ENCODE results near the gene CDC42BPA. TPM values are rescaled to one million over a fixed set of nuclear protein-coding genes. Genes with fewer than 3 reads are reported as not detected.
"Not testable (repeated sequence)": the region's sequence is repeated elsewhere in the genome, so short reads cannot be mapped to it uniquely, and the experiment has no call there.

CDC42BPA gene
- total and polyA plus RNA-seq, 3 experiments from 2014 or later, result 0.42 to 0.72 (median 0.44) TPM

DNA sequence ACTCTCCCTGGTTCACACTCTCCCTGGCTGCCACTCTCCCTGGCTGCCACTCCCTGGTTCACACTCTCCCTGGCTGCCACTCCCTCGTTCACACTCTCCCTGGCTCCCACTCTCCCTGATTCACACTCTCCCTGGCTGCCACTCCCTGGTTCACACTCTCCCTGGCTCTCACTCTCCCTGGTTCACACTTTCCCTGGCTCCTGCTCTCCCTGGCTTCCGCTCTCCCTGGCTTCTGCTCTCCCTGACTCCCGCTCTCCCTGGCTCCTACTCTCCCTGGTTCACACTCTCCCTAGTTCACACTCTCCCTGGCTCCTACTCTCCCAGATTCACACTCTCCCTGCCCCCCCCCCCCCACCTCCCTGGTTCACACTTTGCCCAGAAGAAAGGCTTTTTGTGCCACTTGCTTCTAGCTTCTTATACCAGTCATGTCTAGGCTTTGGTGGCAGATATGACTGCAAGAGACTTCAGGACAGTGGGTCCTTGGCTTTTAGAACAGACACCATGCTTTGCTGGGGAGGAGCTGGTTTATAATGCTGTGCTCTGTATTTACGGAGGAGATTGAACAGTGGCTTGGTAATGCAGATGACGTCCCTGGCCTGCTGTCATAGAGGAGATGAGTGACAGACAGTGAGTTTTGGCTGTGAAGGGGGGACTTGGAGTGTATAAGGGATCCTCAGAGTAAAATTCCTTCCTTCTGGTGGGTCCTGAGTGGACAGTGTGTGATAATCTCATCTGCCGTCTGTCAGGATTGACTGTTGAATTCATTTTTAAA is 361.2 kb downstream of the CDC42BPA start:
- H3K27ac Mint-ChIP-seq, result peak overlapping the region in 1 of 8 donors; percentile 25

GRCh38 chr1:226955857-226956256 is 362.4 kb downstream of the CDC42BPA start:
- H3K9me3 Mint-ChIP-seq; H3K4me1 ChIP-seq (ENCODE audit: insufficient read depth, low read length); H3K4me3 ChIP-seq (ENCODE audit: low read length); DNase-seq; H3K27me3 Mint-ChIP-seq; POLR2A ChIA-PET; H3K36me3 ChIP-seq (ENCODE audit: insufficient read depth, low read length); H3K9me3 ChIP-seq (ENCODE audit: low read length); CTCF ChIA-PET; H3K4me3 Mint-ChIP-seq; H3K27me3 ChIP-seq (ENCODE audit: insufficient read depth, low read length, poor library complexity, severe bottlenecking); H3K27ac ChIP-seq (ENCODE audit: low read depth, low read length); H3K27ac Mint-ChIP-seq: not testable (repeated sequence)
- Mint-ChIP-seq H3K36me3 (peaks cover 3 to 11% (median 8%) of the 10 kb centered on the region in 3 donors), H3K4me1 (peaks cover 34 to 57% (median 44%) of the 10 kb centered on the region in 3 donors)

More for the DNA sequence above, 361.2 kb downstream of the CDC42BPA start:
- H3K27ac ChIP-seq (ENCODE audit: low read depth, low read length), result no peak overlapping the region
- no peaks in the 10 kb centered on the region for H3K4me1 ChIP-seq (ENCODE audit: insufficient read depth, low read length)
- Mint-ChIP-seq H3K27me3 (no peaks in the 10 kb centered on the region), H3K4me3 (peak overlapping the region in 1 of 7 donors; percentile 59), H3K4me1 (peaks cover 33 to 50% (median 40%) of the 10 kb centered on the region in 3 donors), H3K36me3 (peaks cover 3 to 15% (median 11%) of the 10 kb centered on the region in 3 donors), H3K9me3 (no peaks in the 10 kb centered on the region)
- H3K4me3 ChIP-seq (ENCODE audit: low read length), result no peak overlapping the region
- ChIA-PET CTCF (no interaction called here), POLR2A (no interaction called here)
- no peak for DNase-seq
- no peaks in the 10 kb centered on the region for H3K36me3 ChIP-seq (ENCODE audit: insufficient read depth, low read length)
- H3K9me3 ChIP-seq (ENCODE audit: low read length), result no peaks in the 10 kb centered on the region
- no peaks in the 10 kb centered on the region for H3K27me3 ChIP-seq (ENCODE audit: insufficient read depth, low read length, poor library complexity, severe bottlenecking)

GRCh38 chr1:226954777-226955176 is 363.5 kb downstream of the CDC42BPA start:
- H3K9me3 ChIP-seq (ENCODE audit: low read length), result no peaks in the 10 kb centered on the region
- DNase-seq, result no peak
- H3K27ac ChIP-seq (ENCODE audit: low read depth, low read length), result no peak overlapping the region
- H3K27ac Mint-ChIP-seq, result peak overlapping the region in 1 of 8 donors; percentile 8
- no peak overlapping the region for H3K4me3 ChIP-seq (ENCODE audit: low read length)
- POLR2A ChIA-PET, result no interaction called here
- H3K4me1 Mint-ChIP-seq, result peaks cover 35 to 54% (median 51%) of the 10 kb centered on the region in 3 donors
- no peaks in the 10 kb centered on the region for H3K9me3 Mint-ChIP-seq
- no peaks in the 10 kb centered on the region for H3K27me3 ChIP-seq (ENCODE audit: insufficient read depth, low read length, poor library complexity, severe bottlenecking)
- H3K27me3 Mint-ChIP-seq, result peaks cover 0 to 1% of the 10 kb centered on the region in 2 donors
- CTCF ChIA-PET, result no interaction called here
- no peaks in the 10 kb centered on the region for H3K36me3 ChIP-seq (ENCODE audit: insufficient read depth, low read length)
- no peaks in the 10 kb centered on the region for H3K4me1 ChIP-seq (ENCODE audit: insufficient read depth, low read length)
- peak overlapping the region in 1 of 7 donors; percentile 42 for H3K4me3 Mint-ChIP-seq
- peaks cover 3 to 11% (median 10%) of the 10 kb centered on the region in 3 donors for H3K36me3 Mint-ChIP-seq

DNA sequence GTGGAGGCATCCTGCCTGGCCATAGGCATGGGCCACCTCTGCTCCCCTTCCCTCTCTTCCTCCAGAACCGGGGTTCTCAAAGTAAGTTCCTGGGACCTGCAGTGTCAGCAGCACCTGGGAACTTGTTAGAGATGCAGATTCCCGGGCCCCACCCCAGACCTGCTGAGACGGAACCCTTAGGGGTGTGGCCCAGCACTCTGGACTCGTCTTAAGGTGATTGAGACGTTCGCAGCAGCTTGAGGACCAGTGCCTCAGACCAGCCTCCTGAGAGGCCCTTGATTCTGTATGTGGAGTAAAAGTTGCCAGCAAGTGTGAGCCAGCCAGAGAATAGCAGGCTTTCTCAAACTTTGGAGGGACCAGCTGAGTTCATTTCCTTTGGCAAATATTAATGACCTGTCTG is 364.0 kb downstream of the CDC42BPA start:
- Histone ChIP-seq H3K4me3 (ENCODE audit: low read length) (no peak overlapping the region), H3K27me3 (ENCODE audit: insufficient read depth, low read length, poor library complexity, severe bottlenecking) (no peaks in the 10 kb centered on the region), H3K4me1 (ENCODE audit: insufficient read depth, low read length) (no peaks in the 10 kb centered on the region), H3K27ac (ENCODE audit: low read depth, low read length) (no peak overlapping the region), H3K36me3 (ENCODE audit: insufficient read depth, low read length) (no peaks in the 10 kb centered on the region), H3K9me3 (ENCODE audit: low read length) (no peaks in the 10 kb centered on the region)
- no peak for DNase-seq
- Mint-ChIP-seq H3K27me3 (peaks cover 0 to 1% of the 10 kb centered on the region in 2 donors), H3K36me3 (peaks cover 3 to 11% (median 10%) of the 10 kb centered on the region in 3 donors), H3K9me3 (no peaks in the 10 kb centered on the region), H3K4me3 (no peak overlapping the region), H3K4me1 (peaks cover 36 to 54% (median 51%) of the 10 kb centered on the region in 3 donors), H3K27ac (peak overlapping the region in 1 of 8 donors; percentile 58)
- CTCF ChIA-PET, result no interaction called here
- POLR2A ChIA-PET, result no interaction called here

GRCh38 chr1:226953175-226953800 is 365.0 kb downstream of the CDC42BPA start:
- Mint-ChIP-seq H3K4me1 (peaks cover 32 to 51% (median 48%) of the 10 kb centered on the region in 3 donors), H3K27me3 (peaks cover 0 to 1% of the 10 kb centered on the region in 2 donors), H3K9me3 (peaks cover 0 to under 1% (median 0%) of the 10 kb centered on the region in 5 donors), H3K27ac (peak overlapping the region in 2 of 8 donors; percentile 38 to 39), H3K4me3 (no peak overlapping the region), H3K36me3 (peaks cover 7 to 14% (median 11%) of the 10 kb centered on the region in 3 donors)
- H3K36me3 ChIP-seq (ENCODE audit: insufficient read depth, low read length), result no peaks in the 10 kb centered on the region
- no peak overlapping the region for H3K4me3 ChIP-seq (ENCODE audit: low read length)
- no peaks in the 10 kb centered on the region for H3K9me3 ChIP-seq (ENCODE audit: low read length)
- no peak for DNase-seq
- H3K4me1 ChIP-seq (ENCODE audit: insufficient read depth, low read length), result no peaks in the 10 kb centered on the region
- H3K27me3 ChIP-seq (ENCODE audit: insufficient read depth, low read length, poor library complexity, severe bottlenecking), result no peaks in the 10 kb centered on the region
- CTCF ChIA-PET, result no interaction called here
- H3K27ac ChIP-seq (ENCODE audit: low read depth, low read length), result no peak overlapping the region
- POLR2A ChIA-PET, result no interaction called here

GRCh38 chr1:226952118-226952441 is 366.2 kb downstream of the CDC42BPA start:
- no peak overlapping the region for H3K27ac Mint-ChIP-seq
- ChIA-PET POLR2A (no interaction called here), CTCF (no interaction called here)
- H3K4me1 Mint-ChIP-seq, result peaks cover 26 to 48% (median 40%) of the 10 kb centered on the region in 3 donors
- no peaks in the 10 kb centered on the region for H3K4me1 ChIP-seq (ENCODE audit: insufficient read depth, low read length)
- H3K9me3 ChIP-seq (ENCODE audit: low read length), result no peaks in the 10 kb centered on the region
- H3K4me3 Mint-ChIP-seq, result no peak overlapping the region
- peaks cover 0 to 1% of the 10 kb centered on the region in 2 donors for H3K27me3 Mint-ChIP-seq
- H3K36me3 Mint-ChIP-seq, result peaks cover 5 to 11% (median 6%) of the 10 kb centered on the region in 3 donors
- H3K27me3 ChIP-seq (ENCODE audit: insufficient read depth, low read length, poor library complexity, severe bottlenecking), result no peaks in the 10 kb centered on the region
- no peak for DNase-seq
- no peaks in the 10 kb centered on the region for H3K36me3 ChIP-seq (ENCODE audit: insufficient read depth, low read length)
- peaks cover 0 to 3% (median 0%) of the 10 kb centered on the region in 5 donors for H3K9me3 Mint-ChIP-seq
- H3K4me3 ChIP-seq (ENCODE audit: low read length), result no peak overlapping the region
- no peak overlapping the region for H3K27ac ChIP-seq (ENCODE audit: low read depth, low read length)

DNA sequence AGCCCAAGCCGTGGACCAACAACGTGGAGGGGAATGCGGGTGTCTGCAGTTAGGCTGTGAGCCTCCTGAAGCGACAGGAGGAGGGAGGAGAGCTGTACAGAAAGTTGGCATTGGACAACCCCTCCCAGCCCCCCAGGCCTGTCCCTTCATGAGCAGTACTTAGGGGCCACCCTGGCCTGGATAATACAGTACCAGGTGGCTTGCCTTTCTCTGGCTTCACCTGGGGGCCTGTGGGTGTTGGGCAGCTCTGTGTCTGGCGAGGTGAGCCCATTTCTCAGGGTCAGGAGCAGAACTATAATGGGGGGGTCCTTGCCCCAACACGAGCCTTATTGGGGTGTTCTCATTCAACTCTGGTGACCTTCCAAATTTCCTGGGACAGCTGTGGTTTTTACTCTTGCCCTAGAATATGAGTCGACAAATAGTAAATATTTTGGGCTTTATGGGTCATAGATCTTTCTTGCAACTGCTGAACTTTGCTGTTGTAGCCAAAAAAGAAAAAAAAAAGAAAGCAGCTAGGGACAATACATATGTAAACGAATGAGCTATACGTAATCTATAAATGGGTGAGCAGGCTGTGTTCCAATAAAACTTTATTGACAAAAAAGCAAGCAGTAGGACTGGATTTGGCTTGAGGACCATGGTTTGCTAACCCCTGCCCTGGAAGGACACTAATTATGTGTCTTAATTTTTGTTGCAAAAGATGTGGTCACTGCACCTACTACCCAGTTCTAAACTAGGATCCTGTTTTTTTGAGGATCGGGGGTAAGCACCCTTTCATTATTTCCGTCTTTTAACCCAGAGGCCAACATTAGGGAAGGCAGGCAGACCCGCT is 366.8 kb downstream of the CDC42BPA start:
- Histone ChIP-seq H3K36me3 (ENCODE audit: insufficient read depth, low read length) (no peaks in the 10 kb centered on the region), H3K4me1 (ENCODE audit: insufficient read depth, low read length) (no peaks in the 10 kb centered on the region), H3K27ac (ENCODE audit: low read depth, low read length) (no peak overlapping the region), H3K4me3 (ENCODE audit: low read length) (no peak overlapping the region), H3K9me3 (ENCODE audit: low read length) (no peaks in the 10 kb centered on the region), H3K27me3 (ENCODE audit: insufficient read depth, low read length, poor library complexity, severe bottlenecking) (no peaks in the 10 kb centered on the region)
- Mint-ChIP-seq H3K9me3 (peaks cover 0 to 3% (median 0%) of the 10 kb centered on the region in 5 donors), H3K36me3 (peaks cover 5 to 11% (median 6%) of the 10 kb centered on the region in 3 donors), H3K27me3 (peaks cover 0 to 1% of the 10 kb centered on the region in 2 donors), H3K4me1 (peaks cover 30 to 54% (median 43%) of the 10 kb centered on the region in 3 donors), H3K27ac (peak overlapping the region in 3 of 8 donors; percentile 36 to 85 (median 64)), H3K4me3 (no peak overlapping the region)
- CTCF ChIA-PET, result no interaction called here
- POLR2A ChIA-PET, result interaction anchor here (0.7 kb wide), 1 partner anchor 11 kb away, joined by 3 read pairs; the partner anchor contains the start of gene COQ8A
- DNase-seq, result no peak
